Keratinocyte (primary cell): Measurements from ENCODE around the gene OPALIN. TPM values are rescaled to one million over a fixed set of nuclear protein-coding genes. Genes with fewer than 3 reads are reported as not detected.

Experiments used
- DNase-seq: peaks from one replicate; pipeline ENCODE4 v3.0.0-alpha.2; 2011; ENCODE audit warnings: low read depth, missing footprints, low spot score
- FAIRE-seq: peaks from 2 replicates; lab custom pipeline; 2011; peaks lifted over from hg19 to GRCh38; lab: Jason Lieb, UNC
- H2AFZ ChIP-seq: 2 replicates; pipeline ENCODE4 v1.6.0; 2012; ENCODE audit warnings: low read length, control low read depth, inconsistent platforms; ENCODE audit not compliant: control insufficient read depth
- H3K27ac ChIP-seq: 2 replicates; pipeline ENCODE4 v1.5.1; 2011; ENCODE audit warnings: low read length; ENCODE audit not compliant: control insufficient read depth, insufficient read depth
- H3K27me3 ChIP-seq: 3 replicates; pipeline ENCODE4 v1.6.0; 2011; ENCODE audit warnings: low read length; ENCODE audit not compliant: control insufficient read depth, insufficient read depth; ENCODE audit errors: extremely low read depth
- H3K36me3 ChIP-seq, 2 experiments: 2 replicates in 1 of 2; 3 replicates in 1 of 2; pipeline ENCODE4 v1.5.1; 2011; ENCODE audit warnings: low read length in 2 of 2, mild to moderate bottlenecking in 1 of 2; ENCODE audit not compliant: control insufficient read depth in 2 of 2, insufficient read depth in 2 of 2; ENCODE audit errors: extremely low read depth in 1 of 2
- H3K4me1 ChIP-seq: 3 replicates; pipeline ENCODE4 v1.5.1; 2011; ENCODE audit warnings: low read length; ENCODE audit not compliant: control insufficient read depth, insufficient read depth; ENCODE audit errors: extremely low read depth
- H3K4me2 ChIP-seq: 3 replicates; pipeline ENCODE4 v1.6.0; 2011; ENCODE audit warnings: low read depth, low read length; ENCODE audit not compliant: control insufficient read depth, insufficient read depth; ENCODE audit errors: extremely low read depth
- H3K4me3 ChIP-seq, 3 experiments: fragments of 200-600 bp in 1 of 3; sonication (generic) in 1 of 3; 2 replicates in 2 of 3; 3 replicates in 1 of 3; pipeline ENCODE4 v1.5.1; 2011 to 2016; ENCODE audit warnings: low read length in 3 of 3, mild to moderate bottlenecking in 3 of 3, control low read depth in 2 of 3, inconsistent platforms in 1 of 3, low read depth in 1 of 3, mixed read lengths in 1 of 3, mixed run types in 1 of 3, moderate library complexity in 1 of 3; ENCODE audit not compliant: control insufficient read depth in 2 of 3, insufficient read depth in 2 of 3; ENCODE audit errors: extremely low read depth in 1 of 3
- H3K79me2 ChIP-seq: 2 replicates; pipeline ENCODE4 v1.6.0; 2012; ENCODE audit warnings: low read length; ENCODE audit not compliant: control insufficient read depth, insufficient read depth
- H3K9ac ChIP-seq: 3 replicates; pipeline ENCODE4 v1.6.0; 2011; ENCODE audit warnings: low read length; ENCODE audit not compliant: control insufficient read depth, insufficient read depth; ENCODE audit errors: extremely low read depth
- H3K9me1 ChIP-seq: 3 replicates; pipeline ENCODE4 v1.6.0; 2011; ENCODE audit warnings: low read length; ENCODE audit not compliant: control insufficient read depth, insufficient read depth; ENCODE audit errors: extremely low read depth
- H3K9me3 ChIP-seq: 2 replicates; pipeline ENCODE4 v1.5.1; 2012; ENCODE audit warnings: low read depth, low read length; ENCODE audit not compliant: control insufficient read depth
- H4K20me1 ChIP-seq: 3 replicates; pipeline ENCODE4 v1.6.0; 2011; ENCODE audit warnings: low read length; ENCODE audit not compliant: control insufficient read depth, insufficient read depth; ENCODE audit errors: extremely low read depth
- CTCF ChIP-seq, 3 experiments: IDR thresholded peaks in 1 of 3; conservative IDR thresholded peaks in 1 of 3; optimal IDR thresholded peaks in 1 of 3; 2 replicates in 2 of 3; 3 replicates in 1 of 3; pipeline versions ENCODE3 to v1.5.1; 2011; ENCODE audit warnings: low read length in 3 of 3, mild to moderate bottlenecking in 3 of 3, moderate library complexity in 2 of 3, control low read depth in 1 of 3, inconsistent platforms in 1 of 3; ENCODE audit not compliant: insufficient read depth in 2 of 3; ENCODE audit errors: extremely low read depth in 1 of 3
- EZH2 ChIP-seq: IDR thresholded peaks from one replicate; pipeline ENCODE4 v1.6.1; 2012; ENCODE audit warnings: inconsistent platforms, mild to moderate bottlenecking, low read length, moderate library complexity
- dilution Hi-C: fragments of 300-500 bp; cut with MboI; formaldehyde crosslinking; loops from one replicate; pipeline ENCODE4 v1.7.0; 2020; ENCODE audit warnings: low sequenced_read_pairs; ENCODE audit not compliant: extremely low pct_ligation_motif_present
- polyA plus RNA-seq, 5 experiments: library from polyadenylated mRNA; depleted of rRNA in 3 of 5; stranded (reverse) in 3 of 5; stranded (forward) in 1 of 5; unstranded in 1 of 5; fragments of >200 nt; gene quantifications; 1 replicate in 1 of 5; 2 replicates in 3 of 5; 3 replicates in 1 of 5; pipeline versions ENCODE4 v1.2.1 to v1.2.3, GENCODE V29; 2011 to 2012; ENCODE audit warnings: missing spikeins in 2 of 5, low read depth in 1 of 5, low replicate concordance in 1 of 5

OPALIN gene
- polyA plus RNA-seq, 1 donor (not counting 4 experiments of a cell fraction or from before 2014, with no cell fraction given), result not detected

GRCh38 chr10:96322275-96322674 lies 36.5 kb downstream of the OPALIN start:
- dilution Hi-C loops, result no loop called here
- Histone ChIP-seq H3K4me3 (no peak overlapping the region), H3K36me3 (no peaks in the 10 kb centered on the region), H4K20me1 (no peaks in the 10 kb centered on the region), H3K9me3 (no peaks in the 10 kb centered on the region), H3K79me2 (no peaks in the 10 kb centered on the region), H3K4me1 (no peaks in the 10 kb centered on the region), H3K9ac (no peak overlapping the region), H3K4me2 (no peak overlapping the region), H3K27me3 (peaks cover 3% of the 10 kb centered on the region), H3K27ac (no peak overlapping the region), H3K9me1 (no peaks in the 10 kb centered on the region), H2AFZ (no peak overlapping the region)
- TF ChIP-seq EZH2 (no peak), CTCF (optimal IDR thresholded peaks at IDR 0.05 in 1 of 3, IDR thresholded peaks at IDR 0.05 in 1 of 3, conservative IDR thresholded peaks at IDR 0.05 in 1 of 3; ENCODE audit: extremely low read depth in 1 of 3, insufficient read depth in 2 of 3, low read length in 3 of 3) (no peak)
- no peak for FAIRE-seq
- no peak for DNase-seq

- Histone ChIP-seq H3K4me1 (no peaks in the 10 kb centered on the region), H3K9me3 (no peaks in the 10 kb centered on the region), H3K27me3 (peaks cover 2% of the 10 kb centered on the region), H3K4me2 (no peak overlapping the region), H3K4me3 (no peak overlapping the region), H3K27ac (no peak overlapping the region), H4K20me1 (no peaks in the 10 kb centered on the region), H2AFZ (no peak overlapping the region), H3K9ac (no peak overlapping the region), H3K79me2 (no peaks in the 10 kb centered on the region), H3K36me3 (no peaks in the 10 kb centered on the region), H3K9me1 (no peaks in the 10 kb centered on the region)
- dilution Hi-C loops, result no loop called here
- TF ChIP-seq EZH2, result no peak
- peak in 1 of 3 experiments; percentile 13 for TF ChIP-seq CTCF (optimal IDR thresholded peaks at IDR 0.05 in 1 of 3, IDR thresholded peaks at IDR 0.05 in 1 of 3, conservative IDR thresholded peaks at IDR 0.05 in 1 of 3; ENCODE audit: extremely low read depth in 1 of 3, insufficient read depth in 2 of 3, low read length in 3 of 3)
- DNase-seq (no peak), FAIRE-seq (no peak)
Observed at GRCh38 chr10:96321822-96322221, 37.0 kb downstream of the OPALIN start.
